Left hindlimb (tissue), 1 donor: ENCODE measurements around the gene CDK14.

Source experiments
- DNase-seq: peaks from one replicate; pipeline ENCODE4 v3.0.0-alpha.2; 2018

Gene CDK14

DNA sequence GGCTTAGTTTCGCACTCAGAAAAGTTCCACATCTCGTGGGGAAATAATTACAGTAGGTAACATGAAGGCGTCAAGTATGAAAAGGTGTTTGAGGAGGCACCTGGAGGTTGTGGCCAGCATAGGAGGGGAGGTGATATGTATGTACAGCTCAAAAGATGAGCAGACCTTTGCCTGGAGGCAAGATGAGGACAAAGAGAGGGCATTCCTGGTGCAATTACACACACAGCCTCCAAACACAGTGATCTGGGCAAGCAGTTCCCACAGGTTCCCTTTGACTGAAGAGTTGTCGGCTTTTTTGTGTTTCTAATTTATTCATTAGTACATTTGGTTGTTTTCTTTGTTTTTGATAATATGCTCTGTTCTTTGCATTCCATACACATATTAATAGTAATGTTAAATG lies 46.9 kb downstream of the CDK14 start:
- no peak for DNase-seq

DNA sequence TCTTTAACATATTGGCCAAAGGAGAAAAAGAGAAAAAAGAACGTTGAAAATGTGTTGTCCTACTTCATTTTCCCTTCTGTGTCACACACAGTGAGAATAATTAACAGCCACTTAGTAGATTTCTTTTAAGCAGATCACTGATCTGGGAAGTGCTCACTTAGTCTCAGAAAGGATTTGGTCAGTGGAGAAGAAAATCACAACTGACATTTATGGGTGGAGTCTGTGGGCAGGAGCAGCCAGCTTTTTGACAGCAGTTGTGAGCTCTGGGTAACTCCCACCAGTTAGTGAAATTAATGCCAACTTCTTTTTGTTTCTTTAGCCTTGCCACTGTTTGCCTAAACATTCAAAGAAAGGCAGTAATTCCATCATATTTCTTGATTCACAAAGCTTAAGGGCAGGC lies 49.7 kb downstream of the CDK14 start:
- DNase-seq, result no peak

DNA sequence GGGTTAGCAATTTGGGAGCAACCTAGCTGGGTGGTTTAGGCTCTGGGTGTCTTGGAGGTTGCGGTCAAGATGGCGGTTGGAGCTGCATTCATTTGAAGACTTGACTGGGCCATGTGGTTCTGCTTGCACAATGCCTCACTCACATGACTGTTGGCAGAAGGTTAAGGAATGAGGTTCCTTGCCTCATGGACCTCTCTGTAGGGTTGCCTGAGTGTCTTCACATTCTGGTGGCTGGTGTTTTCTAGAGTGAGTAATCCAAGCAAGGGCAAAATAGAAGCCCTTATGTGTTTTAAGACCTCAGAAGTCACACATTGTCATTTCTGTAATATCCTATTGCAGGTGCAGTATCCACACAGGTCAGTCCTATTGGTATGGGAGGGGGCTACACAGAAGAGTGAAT lies 52.0 kb downstream of the CDK14 start:
- no peak for DNase-seq

DNA sequence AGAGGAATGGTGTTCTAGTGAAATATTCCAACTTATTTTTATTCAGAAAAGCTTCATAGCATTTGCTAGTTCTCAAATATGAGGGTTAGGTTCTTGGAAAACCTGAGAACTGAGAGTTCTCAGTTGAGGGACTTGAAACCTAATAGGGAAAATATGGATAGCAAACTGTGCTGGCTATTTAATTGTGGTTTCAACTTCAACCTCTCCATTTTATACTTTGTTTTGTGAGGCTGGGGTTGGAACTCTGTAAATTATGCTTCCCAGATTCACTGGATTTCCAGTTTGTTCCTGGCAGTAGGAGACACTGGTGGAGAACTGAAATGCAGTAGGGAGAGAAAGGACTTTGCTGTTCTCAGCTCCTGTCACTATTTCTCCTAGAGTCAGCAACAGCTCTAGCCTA lies 52.7 kb downstream of the CDK14 start:
- DNase-seq, result no peak

DNA sequence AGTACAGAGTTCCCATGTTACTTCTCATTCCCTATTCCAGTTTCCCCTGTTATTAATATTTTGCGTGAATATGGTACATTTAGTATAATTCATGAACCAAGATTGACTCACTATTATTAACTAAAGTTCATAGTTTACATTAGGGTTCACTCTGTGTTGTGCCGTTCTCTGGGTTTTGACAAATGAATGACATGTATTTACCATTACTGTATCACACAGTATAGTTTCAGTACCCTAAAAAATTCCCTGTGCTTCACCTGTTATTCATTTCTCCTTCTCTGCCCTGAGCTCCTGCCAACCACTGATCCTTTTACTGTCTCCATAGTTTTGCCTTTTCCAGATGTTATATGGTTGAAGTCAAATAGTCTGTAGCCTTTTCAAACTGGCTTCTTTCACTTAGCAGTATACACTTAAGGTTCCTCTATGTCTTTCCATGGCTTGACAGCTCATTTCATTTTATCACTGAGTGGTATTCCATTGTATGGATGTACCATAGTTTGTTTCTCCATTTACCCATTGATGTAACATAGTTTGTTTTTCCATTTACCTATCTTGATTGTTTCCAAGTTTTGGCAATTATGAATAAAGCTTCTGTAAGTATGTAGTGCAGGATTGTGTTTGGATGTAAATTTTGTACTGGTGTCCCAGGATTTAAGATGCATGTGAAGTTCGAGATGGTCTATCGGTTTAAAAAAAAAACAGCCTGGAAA lies 58.8 kb downstream of the CDK14 start:
- DNase-seq, result no peak

DNA sequence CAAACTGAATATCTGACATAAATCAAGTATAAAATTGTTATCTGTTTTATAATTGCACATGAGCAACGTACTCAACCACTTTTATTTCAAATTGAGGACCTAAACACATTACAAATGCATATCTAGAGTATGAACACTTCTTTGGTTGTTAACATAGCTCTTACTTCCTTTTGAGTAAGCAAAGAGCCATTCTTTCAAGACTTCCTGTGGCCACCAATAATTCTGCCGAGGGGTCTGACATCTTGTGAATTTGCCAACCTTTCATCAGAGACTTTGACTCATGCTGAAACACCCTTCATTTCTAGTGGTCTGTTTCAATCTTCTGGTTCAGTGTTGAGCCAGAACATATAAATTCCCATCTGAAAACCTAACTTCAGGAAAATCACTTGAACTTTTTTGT lies 59.4 kb downstream of the CDK14 start:
- no peak for DNase-seq

DNA sequence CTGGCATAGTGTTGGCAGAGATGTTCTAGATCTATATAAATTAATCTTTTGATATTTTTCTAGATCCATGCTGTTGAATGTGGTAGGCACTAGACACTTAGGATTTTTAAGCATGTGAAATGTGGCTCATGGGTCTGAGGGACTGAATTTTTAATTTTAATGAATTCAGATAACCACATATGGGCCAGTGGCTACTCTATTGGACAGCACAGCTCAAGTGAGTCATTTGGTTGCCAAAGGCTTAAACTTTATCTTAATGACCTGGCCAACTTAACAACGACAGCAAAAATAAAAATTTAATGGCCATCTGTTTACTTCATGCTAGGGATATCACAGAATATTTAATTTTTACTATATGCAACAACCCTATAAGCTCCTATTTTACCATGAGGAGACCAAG lies 61.4 kb downstream of the CDK14 start:
- no peak for DNase-seq

DNA sequence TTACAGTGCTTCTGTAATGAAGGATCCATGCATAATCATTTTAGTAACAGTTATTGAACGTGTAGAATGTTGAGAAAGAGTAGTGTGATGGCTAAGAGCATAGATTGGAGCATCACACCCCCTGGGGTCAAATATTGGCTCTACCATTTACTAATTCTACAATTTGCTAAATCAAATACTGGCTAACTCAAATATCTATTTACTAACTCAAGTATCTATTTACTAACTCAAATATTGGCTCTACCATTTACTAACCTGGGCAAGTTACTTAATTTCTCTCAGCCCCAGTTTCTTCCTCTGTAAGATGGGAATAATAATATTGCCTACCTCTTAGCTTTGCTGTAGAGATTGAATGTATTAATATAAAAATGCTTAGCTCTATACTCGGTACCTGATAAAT lies 64.0 kb downstream of the CDK14 start:
- no peak for DNase-seq

DNA sequence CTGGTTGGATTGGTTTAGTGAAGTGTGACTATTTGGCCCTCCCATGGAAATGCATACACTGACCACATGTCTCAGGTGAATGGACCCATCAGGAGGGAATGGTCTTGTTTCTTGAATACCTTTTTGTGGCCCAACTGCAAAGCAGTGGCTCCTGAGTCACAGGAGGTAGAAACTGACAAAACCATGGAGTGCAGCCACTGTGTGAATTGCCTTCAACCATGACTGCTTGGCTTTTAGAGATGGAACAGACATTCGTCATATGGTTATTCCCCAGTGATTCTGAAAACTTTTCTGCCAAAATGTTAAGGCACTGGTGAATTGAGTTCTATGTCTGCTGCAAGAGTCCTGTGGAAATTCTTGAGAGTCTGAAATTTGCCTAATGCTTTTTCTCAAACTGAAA lies 64.7 kb downstream of the CDK14 start:
- DNase-seq, result no peak

DNA sequence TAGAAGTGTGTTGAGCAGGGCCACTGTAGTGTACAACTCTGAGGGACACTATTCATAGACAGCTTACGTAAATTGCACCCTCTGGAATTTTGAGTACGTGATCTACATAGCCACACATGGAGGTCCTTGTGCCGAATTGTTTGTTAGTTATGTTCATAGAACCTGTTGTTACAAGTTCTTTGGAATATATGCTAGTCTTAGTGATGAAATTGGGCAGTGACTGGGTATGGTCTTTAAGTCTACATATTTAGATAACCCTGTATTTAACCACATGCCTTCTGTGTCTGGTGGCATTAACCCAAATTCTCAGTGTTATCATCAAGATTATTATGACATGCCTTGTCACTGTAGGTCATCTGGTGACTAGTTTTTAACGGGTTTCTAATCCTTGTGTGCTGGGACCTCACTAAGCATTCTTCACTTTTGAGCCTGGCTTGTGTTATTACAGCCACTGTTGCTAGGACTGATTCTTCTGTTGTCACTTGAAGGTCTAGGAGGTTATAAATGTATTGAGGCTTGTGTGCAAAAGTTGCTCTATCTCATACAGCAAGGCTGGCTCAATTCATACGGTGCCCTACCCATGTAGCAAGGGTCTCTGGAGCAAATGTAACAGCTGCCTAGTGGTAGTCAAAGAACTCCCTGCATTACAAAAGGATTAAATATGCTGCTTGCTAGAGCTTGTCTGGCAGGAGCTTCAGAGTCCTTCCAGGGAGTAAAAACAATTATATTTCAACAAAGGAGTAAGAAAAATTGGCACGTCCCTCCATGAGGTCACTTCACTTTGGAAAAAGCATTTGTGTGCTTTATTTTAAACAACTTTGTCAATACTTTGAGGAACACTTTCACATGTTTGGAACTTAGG lies 65.4 kb downstream of the CDK14 start:
- DNase-seq, result no peak

DNA sequence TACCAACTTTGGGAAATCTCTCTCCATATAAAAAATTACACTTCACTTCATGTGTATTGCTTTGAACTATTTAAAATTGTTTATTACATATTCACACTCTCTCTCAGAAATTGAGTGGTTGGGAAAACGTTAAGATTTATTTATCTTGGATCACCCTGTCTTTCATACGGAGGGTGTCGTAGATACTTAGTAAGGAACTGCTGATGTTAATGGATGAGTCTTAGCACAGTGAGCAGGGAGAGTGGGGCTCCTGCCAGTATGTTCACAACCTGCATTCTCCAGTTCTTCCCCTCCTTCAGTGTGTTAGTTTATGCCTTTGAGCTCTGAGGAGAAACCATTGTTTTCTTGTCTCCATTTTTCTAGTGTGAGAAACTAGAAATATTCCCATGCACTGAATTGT lies 67.1 kb downstream of the CDK14 start:
- DNase-seq, result no peak

DNA sequence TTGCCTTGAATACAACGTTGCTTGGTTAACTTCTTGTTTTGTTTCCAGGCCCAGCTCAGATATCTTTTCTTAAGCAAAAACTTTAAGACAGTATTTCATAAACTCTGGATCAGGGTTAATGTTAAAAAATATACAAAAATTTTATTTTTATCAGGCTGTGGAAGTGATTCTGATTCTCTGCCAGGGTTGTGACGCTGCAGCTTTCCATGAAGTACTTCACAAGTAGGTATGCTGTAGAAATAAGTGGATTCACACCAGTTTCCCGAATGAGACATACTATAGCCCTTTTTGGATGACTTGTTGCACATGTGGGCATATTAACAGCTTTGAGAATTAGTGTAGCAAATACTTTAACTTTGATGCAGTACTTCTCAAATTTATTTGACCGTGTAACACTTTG lies 70.1 kb downstream of the CDK14 start:
- no peak for DNase-seq

DNA sequence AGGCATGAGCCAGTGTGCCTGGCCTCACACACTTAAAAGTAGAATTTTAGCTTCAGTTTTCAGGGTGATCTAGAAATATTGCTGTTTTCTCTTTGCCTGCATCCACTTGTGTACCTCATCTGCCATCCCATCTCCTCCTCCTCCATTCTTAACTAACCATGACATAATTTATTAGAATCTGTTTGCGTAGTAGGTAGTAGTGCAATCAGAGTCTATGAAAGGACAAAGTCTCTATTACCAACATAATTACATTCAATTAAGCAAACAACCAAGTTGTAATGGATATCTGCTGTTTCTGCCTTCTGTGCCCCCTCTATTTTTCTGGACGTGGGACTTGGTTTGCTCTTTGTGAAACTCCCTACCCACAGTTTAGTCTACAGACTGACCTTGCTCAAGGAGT lies 72.9 kb downstream of the CDK14 start:
- no peak for DNase-seq

DNA sequence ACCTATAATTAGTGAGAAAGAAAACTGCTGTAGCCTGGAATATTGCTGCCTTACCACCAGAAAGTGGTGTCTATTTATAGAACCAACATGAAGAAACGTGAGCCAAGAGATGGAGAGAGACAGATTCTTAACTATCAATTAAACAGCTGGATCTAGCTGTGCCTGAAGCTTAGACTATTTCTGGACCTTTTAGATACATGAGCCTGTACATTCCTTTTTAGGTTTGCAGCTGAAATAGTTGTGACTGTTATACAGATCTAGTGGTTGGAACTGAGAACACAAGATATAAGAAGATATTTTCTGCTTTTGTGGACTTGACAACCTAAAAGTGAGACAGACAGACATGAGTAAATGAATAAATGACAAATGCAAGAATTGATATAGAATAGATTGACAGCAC lies 73.4 kb downstream of the CDK14 start:
- no peak for DNase-seq

DNA sequence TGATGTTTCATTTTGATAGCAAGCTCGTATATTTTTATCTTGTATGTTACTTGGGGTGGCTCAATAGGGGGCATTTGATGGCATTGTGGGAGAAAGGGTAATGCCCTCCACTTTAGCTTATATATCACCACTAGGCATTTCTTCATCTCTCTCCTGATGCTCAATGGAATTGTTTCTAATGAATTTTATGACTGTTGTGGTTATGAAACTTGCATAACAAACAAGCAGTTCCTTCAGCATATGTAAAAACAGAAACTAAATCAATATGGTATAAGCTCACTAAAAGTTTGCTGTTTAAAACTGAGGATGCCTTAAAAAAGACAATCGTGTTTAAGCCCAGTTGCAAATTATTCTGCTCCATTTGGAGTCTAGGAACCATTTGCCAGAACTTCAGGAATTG lies 75.5 kb downstream of the CDK14 start:
- DNase-seq, result no peak

DNA sequence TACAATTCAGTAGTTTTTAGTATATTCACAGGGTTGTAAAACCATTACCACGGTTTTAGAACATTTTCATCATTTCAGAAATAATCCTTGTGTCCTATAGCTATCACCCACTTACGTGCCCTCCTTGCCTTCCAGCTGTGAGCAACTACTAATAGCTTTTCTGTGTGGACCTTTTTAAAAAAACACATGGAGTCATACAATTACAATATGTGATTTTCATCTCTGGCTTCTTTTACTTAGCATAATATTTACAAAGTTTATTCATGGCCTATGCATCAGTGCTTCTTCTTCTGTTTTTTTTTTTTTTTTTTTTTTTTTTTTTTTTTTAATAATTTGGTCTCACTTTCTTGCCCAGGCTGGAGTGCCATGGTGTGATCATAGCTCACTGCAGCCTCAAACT lies 76.1 kb downstream of the CDK14 start:
- DNase-seq, result no peak

DNA sequence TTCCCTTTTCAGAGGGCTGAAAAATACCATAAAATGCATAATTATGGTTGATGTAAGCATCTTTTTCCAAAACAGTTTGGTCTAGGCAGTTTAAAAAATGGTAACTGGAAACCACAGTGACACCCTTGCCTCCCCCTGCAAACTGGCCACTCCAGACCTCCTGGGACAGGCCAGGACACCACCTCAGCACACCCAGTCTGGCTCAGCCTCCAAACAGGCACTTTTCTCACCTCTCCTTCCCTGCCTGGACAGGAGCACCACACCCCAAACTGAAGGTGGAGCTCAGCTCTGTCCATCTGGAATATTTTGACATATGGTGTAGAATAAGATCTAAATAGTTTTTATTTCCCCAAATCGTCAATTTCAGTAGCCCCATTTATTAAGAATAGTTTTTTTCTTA lies 78.5 kb downstream of the CDK14 start:
- DNase-seq, result peak; percentile 42

DNA sequence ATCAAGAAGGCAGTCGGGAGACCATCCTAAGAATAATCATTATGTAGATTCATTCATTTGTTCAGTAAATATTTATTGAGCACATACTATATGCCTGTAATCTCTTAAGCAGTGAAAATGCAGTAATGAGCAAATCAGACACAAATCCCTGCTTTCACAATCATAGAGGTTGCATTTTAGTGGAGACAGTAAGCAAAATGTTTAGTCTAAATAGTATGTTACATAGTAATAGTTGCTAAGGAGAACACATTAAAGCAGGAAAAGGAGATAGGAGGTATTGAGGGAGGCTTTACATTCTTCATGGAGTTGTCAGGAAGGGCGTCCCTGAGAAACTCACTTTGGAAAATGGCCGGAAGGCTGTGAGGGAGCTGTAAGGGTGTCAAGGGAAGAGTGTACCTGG lies 79.9 kb downstream of the CDK14 start:
- no peak for DNase-seq

DNA sequence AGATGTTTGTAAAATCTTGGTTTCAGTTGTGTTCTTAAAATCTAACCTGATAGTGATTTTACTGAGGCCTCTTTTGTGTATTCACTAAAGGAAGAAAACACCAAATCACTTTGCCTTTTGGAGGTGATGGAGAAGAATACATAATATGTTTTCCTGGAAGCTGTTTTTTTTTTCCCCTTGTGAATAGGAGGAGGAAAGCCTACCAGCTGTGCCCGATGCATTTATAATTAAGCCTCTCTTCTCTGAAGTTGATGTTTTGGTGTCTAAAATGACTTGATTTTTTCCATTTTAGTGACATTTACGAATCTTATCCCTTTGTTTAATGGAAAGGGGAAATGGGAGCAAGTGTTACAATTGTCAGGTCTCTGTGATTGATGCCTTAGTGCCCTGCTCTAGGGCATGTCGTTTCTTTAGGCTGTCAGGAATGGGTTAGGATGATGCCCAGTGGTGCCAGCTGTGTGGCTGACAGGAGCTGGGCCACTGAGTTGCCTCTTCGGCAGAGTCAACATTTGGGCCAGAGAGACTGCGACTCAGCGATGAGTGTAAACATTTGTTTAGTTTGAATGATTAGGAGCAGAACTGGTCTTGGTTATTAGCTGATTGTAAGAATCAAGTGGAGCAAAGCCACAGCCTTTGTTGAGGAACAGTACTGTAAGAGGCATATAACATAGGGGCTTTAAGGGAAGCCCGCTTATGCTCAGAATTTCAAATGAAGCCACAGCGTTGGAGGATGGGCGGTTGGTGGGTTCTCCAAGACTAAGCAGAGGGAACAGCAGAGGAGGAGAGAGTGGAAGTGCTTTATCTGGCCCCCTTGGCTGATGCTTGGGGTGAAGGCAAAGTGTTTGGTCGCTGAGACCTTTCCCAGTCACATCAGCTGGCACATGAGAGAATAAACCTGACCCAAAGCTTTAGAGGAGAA lies 81.6 kb downstream of the CDK14 start:
- DNase-seq, result no peak

DNA sequence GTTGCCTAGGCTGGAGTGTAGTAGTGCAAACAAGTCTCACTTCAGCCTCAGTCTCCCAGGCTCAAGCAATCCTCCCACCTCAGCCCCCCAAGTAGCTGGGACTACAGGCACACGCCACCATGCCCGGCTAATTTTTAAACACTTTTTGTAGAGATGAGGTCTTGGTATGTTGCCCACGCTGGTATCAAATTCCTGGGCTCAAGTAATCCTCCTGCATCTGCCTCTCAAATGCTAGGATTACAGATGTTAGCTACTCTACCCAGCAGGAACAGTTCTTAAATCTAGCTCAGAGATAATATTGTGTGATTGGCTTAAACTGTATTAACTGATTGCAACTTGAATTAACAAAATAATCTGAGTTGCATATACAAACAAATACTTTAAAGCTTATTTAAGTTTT lies 82.9 kb downstream of the CDK14 start:
- no peak for DNase-seq

DNA sequence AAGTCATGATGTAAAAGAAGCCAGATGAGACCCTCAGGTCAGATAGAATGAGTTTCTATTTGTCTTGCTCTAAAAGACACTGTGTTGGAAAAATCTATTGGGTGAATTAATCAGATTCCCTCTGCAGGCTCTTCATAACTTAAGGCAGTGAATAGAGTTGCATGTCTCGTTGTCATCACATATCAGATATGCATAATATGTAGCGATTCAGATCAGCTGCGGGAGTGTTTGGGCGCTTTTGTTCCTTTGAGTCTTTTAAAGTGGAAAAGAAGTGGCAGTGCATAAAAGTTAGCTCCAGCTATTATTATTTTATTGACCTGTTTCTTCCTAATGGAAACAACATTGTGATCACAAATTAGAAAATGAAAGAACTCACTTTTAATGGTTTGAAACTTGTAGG lies 84.4 kb downstream of the CDK14 start:
- no peak for DNase-seq

DNA sequence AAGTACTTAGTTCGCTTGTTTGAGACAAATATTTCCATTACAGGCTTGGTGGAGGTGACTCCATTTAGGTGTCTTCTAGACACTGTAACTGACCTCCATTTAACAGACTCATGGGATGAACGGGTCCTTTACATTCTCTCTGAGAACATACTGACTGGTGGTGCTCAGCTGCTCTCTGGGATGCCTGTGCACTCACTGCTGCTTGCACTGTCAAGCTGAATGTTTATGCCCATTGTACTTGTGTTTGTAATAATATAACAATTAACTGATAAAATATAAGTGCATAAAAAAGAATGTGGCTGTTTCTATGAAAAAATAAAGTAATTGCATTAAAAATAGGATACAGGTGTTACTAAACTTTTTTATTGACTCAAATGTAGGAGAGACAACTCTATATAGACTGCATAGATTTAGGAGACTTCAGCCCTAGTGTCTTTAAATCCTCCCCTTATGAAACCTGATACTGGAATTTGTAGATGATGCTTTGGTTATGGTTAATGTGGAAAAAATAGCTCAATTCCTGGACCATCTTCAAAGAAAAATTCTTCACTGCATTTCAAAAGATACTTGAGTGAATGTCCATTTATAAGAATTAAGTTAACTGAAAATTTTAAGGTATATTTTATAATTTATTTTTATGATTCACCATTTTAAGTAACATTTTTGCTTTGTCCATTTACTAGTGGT lies 85.4 kb downstream of the CDK14 start:
- no peak for DNase-seq

DNA sequence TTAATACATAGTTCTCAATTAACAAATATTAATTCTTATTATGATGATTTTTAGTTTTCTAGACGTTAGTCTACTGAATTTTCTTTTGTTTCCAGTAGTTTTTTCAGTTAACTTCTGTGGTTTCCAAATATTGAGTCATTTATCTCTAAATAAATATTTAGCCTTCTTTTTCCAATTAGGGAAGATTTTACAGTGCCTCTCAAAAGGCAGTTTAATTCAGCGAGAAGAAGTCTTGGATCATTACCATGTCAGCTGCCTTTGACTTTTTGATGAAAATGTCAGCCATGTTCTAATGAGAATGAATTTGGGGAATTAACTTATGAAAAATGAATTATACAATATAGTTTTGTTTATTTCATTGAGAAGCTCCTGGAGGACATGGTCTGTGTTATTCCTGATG lies 90.0 kb downstream of the CDK14 start:
- no peak for DNase-seq
